ENCODE measurements around the gene TCERG1.

Gene TCERG1

DNA sequence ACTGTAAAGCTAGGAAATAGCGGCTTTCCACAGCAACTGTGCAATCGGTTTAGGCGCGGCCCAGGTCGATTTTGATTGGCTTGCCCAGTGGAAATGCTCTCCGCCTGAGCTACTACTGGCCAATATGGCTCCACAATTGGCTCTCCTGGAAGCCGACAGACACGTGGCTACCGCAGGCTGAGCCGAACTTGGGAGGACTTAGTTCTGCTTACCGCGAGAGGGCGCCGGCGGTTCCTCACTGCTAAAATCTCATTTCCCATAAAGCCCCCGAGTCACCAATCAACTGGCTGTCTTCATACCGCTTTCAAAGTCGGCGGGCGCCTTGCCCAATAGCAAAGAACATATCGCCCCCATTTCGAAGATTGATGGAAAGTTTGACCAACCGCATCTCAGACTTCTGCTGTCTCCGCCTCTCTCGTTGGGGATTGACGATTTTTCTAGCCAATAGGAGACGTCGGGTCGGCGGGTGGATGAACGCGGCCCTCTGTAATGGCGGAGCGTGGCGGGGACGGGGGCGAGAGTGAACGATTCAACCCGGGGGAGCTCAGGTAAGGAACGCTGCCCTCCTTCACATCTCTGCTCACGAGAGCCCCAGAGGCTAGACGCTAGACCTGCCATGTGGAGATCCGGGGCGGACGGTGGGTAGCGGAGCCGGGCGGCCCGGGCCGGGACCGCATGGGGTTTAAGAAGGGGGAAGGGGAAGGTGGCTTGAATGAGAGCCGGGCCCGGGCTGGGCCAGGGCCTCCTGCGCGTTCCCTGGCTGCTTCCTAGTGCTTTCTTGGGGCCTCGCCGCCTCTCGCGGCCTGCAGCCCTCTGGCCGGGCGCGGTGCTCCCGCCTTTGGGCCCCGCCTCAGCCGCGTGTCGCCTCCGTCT lies at the start of gene TCERG1:
TCERG1 (plus strand) TSS at position 473 of the 873 bp plus-strand sequence; CDS start at position 490, 17 bp downstream.
- in situ Hi-C loops (cut with HindIII; ENCODE audit: low sequenced_read_pairs), result no loop called here

DNA sequence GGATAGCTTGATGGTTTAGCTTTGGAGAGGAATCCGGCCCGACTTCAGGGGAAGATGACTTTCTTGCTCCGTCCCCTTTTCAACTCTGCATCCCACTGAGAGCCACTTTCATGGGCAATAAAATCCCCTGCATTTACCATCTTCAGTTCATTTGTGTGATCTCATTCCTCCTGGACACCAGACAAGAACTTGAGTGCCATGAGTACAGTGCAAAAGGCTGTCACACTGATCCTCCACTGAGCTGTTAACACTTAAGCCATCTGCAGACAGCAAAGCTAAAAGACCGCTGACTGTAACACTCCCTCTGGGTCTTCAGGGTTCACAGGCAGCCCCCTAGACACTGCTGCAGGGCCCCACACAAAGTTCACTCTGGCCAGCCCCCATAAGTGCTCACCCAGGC lies 48.3 kb upstream of the TCERG1 start:
- in situ Hi-C loops (cut with HindIII; ENCODE audit: low sequenced_read_pairs), result no loop called here

GRCh38 chr5:146399481-146399880 lies 47.7 kb upstream of the TCERG1 start:
- in situ Hi-C loops (cut with HindIII; ENCODE audit: low sequenced_read_pairs), result no loop called here

- in situ Hi-C loops (cut with HindIII; ENCODE audit: low sequenced_read_pairs), result no loop called here
Observed at GRCh38 chr5:146400201-146400600, 46.9 kb upstream of the TCERG1 start.

- in situ Hi-C loops (cut with HindIII; ENCODE audit: low sequenced_read_pairs), result no loop called here
Observed at GRCh38 chr5:146401021-146401420, 46.1 kb upstream of the TCERG1 start.

GRCh38 chr5:146402949-146403348 lies 44.2 kb upstream of the TCERG1 start:
- in situ Hi-C loops (cut with HindIII; ENCODE audit: low sequenced_read_pairs), result no loop called here

DNA sequence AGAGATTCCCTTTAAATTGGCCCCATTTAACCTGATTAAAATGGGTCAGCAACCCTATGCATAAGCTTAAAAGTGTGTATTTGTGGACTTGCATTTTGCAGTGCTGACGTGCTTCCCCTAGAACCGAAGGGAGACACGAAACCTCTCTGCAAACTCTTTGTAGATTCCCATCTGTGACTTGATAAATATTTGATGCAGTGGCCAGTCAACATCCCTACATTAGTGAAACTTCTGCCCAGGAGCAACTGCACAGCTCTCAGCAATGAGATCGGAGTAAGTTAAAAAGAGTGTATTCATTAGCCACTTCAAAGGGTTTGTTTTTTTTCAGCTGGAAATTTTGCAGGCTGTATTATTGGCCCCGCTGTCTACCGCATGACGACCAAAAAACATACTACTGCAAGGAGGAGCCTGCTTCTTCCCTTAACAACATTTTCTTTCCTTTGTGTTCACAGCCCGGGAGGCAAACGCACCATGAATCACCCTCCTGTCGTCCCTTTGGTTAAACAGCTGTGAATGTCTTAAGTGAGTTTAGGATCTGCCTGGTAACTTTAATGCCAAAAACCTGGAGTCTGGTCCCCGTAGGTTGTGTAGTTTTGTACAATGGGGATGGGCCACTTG lies 38.0 kb upstream of the TCERG1 start:
- in situ Hi-C loops (cut with HindIII; ENCODE audit: low sequenced_read_pairs), result no loop called here

GRCh38 chr5:146410272-146410671 lies 36.9 kb upstream of the TCERG1 start:
- in situ Hi-C loops (cut with HindIII; ENCODE audit: low sequenced_read_pairs), result no loop called here

DNA sequence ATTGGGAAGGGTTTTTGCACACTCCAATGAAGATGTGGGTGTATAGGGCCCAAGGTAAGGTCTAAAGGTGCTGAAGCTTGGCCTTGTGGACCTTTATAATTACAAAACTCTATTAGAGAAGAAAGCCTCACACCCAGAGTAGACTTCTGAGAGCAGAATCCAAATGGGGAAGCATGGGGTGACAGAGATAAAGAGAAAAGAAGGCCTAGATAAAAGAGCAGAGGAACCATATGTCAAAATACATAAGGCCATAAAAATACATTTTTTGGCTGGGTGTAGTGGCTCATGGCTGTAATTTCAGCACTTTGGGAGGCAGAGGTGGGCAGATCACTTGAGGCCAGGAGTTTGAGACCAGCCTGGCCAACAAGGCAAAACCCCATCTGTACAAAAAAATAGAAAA lies 27.4 kb upstream of the TCERG1 start:
- in situ Hi-C loops (cut with HindIII; ENCODE audit: low sequenced_read_pairs), result no loop called here

GRCh38 chr5:146425023-146425422 lies 22.1 kb upstream of the TCERG1 start:
- in situ Hi-C loops (cut with HindIII; ENCODE audit: low sequenced_read_pairs), result no loop called here

DNA sequence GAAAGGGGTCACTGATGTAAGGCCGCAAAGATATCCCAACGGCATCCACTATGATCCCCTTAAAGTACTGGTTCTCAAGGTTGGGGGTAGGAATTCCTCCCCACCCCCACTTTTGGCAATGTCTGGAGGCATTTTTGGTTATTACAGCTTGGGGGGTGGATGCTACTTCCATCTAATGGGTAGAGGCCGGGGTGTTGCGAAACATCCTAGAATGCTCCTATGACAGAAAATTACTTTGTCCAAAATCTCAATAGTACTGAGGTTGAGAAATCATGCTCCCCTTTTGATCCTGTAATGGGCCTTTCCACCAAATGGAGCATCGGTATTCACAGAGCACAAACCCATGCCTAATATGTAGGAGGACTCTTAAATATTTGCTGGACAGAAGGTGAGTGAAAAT lies 20.8 kb upstream of the TCERG1 start:
- in situ Hi-C loops (cut with HindIII; ENCODE audit: low sequenced_read_pairs), result no loop called here

DNA sequence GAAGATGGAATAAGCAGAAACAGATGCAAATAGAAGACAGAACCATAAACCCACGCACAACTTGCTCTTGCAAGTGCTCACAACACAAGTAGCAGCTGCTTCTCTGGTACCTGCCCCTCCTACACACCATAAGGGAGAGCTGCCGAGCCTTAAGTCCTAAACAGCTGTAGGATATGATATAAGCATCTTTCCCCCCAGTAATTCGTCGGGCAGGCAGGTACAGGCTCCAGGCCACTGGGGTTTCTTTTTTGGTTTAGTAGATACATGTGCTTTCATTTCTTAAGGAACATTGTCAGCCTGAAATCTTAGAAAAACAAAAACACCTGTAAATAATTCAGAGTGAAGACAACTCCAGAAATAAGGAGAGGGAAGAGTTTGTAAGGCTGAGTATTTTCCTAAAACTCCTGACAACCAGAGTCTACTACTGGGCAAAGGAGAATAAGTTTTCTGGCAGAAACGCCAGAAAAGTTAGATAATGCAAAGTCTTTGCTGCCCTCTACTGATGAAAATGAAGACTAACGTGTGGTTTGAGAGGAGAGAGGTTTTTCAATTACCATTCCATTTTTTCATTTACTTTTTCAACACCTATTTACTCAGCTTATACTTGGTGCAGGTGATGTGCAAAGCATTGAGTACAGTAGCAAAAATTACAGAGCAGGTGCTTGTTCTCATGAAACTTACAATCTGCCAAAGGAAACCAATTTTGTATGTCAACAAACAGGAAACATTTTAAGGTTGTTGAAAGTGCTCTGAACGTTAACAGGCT lies 20.1 kb upstream of the TCERG1 start:
- in situ Hi-C loops (cut with HindIII; ENCODE audit: low sequenced_read_pairs), result no loop called here

- in situ Hi-C loops (cut with HindIII; ENCODE audit: low sequenced_read_pairs), result no loop called here
Observed at GRCh38 chr5:146427619-146427997, 19.5 kb upstream of the TCERG1 start.

DNA sequence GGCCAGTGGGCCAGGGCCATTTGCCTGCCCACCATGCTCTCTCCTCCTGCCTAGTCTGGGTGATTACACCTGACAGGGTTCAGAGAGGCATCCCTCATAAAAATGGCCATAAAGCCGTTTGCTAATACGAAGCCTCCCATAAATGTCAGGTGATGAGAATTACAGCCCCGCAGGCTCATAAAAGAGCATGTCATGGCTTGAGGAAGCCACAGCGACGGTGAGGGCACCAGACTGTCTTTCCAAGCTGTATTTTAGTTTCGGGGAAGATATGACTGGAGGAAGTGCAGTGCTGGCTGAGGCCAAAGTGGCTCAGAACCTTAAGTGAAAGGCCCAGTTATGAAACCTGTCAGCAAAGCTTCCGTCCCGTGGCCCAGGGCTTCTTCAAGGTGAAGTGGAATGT lies 18.5 kb upstream of the TCERG1 start:
- in situ Hi-C loops (cut with HindIII; ENCODE audit: low sequenced_read_pairs), result no loop called here

- in situ Hi-C loops (cut with HindIII; ENCODE audit: low sequenced_read_pairs), result no loop called here
Observed at GRCh38 chr5:146440353-146440752, 6.8 kb upstream of the TCERG1 start.

GRCh38 chr5:146440870-146441495 lies 6.2 kb upstream of the TCERG1 start:
- in situ Hi-C loops (cut with HindIII; ENCODE audit: low sequenced_read_pairs), result no loop called here

GRCh38 chr5:146441896-146442295 lies 5.2 kb upstream of the TCERG1 start:
- in situ Hi-C loops (cut with HindIII; ENCODE audit: low sequenced_read_pairs), result no loop called here

GRCh38 chr5:146447734-146448380 lies 724 bp downstream of the TCERG1 start:
- in situ Hi-C loops (cut with HindIII; ENCODE audit: low sequenced_read_pairs), result no loop called here

DNA sequence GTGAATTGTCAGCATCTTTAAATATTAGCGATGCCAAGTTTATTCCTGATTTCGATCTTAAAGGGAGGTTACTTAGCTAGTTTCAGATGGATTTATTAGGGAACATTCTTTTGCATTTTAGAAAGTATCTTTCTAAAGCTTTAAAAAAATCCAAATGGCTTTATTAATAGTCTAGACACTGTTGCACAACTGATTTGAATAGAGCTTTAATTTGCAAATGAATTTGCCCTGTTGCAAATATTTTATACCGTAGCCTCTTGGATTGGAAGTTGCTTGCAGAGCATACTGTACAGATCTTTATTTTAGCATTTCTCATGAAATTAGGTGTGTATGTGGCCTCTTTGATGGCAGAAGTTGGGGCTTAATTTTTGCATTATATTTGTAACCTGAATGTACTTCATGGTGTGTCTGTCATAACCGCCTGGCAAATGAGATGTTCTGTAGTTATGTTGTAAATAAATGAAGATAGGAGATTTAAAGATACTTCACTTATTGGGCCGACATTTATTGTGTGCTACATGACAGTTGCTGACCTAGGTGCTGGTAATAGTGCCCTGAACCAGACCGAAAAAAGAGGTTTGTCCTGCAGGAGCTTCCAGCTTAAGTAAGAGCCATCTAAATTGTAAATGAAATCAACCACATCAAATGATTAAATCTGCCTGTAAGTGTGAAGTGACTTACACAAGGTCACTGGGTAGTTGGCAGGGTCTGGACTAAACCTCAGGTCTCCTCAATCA lies 1.8 kb downstream of the TCERG1 start:
- in situ Hi-C loops (cut with HindIII; ENCODE audit: low sequenced_read_pairs), result no loop called here

DNA sequence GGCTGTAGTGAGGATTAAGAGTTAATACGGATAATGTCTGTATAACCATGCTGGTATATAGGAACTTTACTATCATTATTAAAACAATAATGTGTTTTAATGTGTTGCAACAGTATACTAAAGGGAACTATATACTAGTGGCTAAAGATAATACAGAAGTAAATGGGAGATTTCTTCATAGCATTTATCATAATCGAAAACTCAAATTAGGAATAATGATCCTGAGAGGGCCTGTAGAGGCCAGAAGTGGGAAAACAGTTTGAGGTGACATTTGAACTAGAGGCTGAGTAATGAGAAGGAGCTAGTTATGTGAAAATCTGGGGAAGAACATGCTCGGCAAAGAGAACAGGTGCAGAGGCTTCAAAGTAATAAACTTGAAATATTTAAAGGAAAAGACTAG lies 2.9 kb downstream of the TCERG1 start:
- in situ Hi-C loops (cut with HindIII; ENCODE audit: low sequenced_read_pairs), result no loop called here

Data from endothelial cell of hepatic sinusoid (primary cell).